WTC11 (cell line): ENCODE data around the gene OOSP4A.

Experiments
- AFF4 ChIP-seq: sonication (generic); formaldehyde crosslinking; IDR thresholded peaks from 2 replicates; pipeline ENCODE4 v1.8.1; 2023; ENCODE audit warnings: mild to moderate bottlenecking, missing genetic modification reagents, borderline replicate concordance
- CREM ChIP-seq: sonication (generic); formaldehyde crosslinking; IDR thresholded peaks from 2 replicates; pipeline ENCODE4 v1.8.1; 2022; ENCODE audit warnings: mild to moderate bottlenecking, missing genetic modification reagents, moderate library complexity
- CTCF ChIP-seq: fragments of 200-600 bp; IDR thresholded peaks from 2 replicates; pipeline ENCODE4 v1.8.0; 2022; ENCODE audit warnings: antibody characterized with exemption
- MAX ChIP-seq: sonication (generic); formaldehyde crosslinking; IDR thresholded peaks from 2 replicates; pipeline ENCODE4 v1.8.0; 2022; ENCODE audit warnings: mild to moderate bottlenecking, missing genetic modification reagents
- MYBL2 ChIP-seq: sonication (generic); formaldehyde crosslinking; IDR thresholded peaks from 2 replicates; pipeline ENCODE4 v1.8.1; 2023; ENCODE audit warnings: mild to moderate bottlenecking, moderate library complexity, missing genetic modification reagents
- NR3C1 ChIP-seq: sonication (generic); formaldehyde crosslinking; conservative IDR thresholded peaks from 2 replicates; pipeline ENCODE4 v1.8.1; 2023; ENCODE audit warnings: low read depth, mild to moderate bottlenecking, missing genetic modification reagents
- RELA ChIP-seq: sonication (generic); formaldehyde crosslinking; IDR thresholded peaks from 2 replicates; pipeline ENCODE4 v1.8.1; 2022; ENCODE audit warnings: missing genetic modification reagents, mild to moderate bottlenecking, borderline replicate concordance
- SP1 ChIP-seq: sonication (generic); formaldehyde crosslinking; conservative IDR thresholded peaks from 2 replicates; pipeline ENCODE4 v1.8.1; 2022; ENCODE audit warnings: missing genetic modification reagents

- TF ChIP-seq MYBL2 (CRISPR knock-in tag) (no peak), MAX (CRISPR knock-in tag) (no peak), NR3C1 (CRISPR knock-in tag) (no peak), AFF4 (CRISPR knock-in tag) (no peak), SP1 (CRISPR knock-in tag) (no peak), CTCF (no peak), CREM (CRISPR knock-in tag) (no peak), RELA (no peak)
Observed at GRCh38 chr11:59954219-59954847, 9.5 kb upstream of the OOSP4A start.
